ENCODE measurements around the gene TRIM33.

TRIM33 gene

GRCh38 chr1:114521396-114522263 lies 10.6 kb upstream of the TRIM33 start:
- CTCF ChIA-PET = no interaction called here
- POLR2A ChIA-PET (ENCODE audit: low non-redundant PET) = no interaction called here
- no peak overlapping the region for H3K27ac ChIP-seq
- no peak for TF ChIP-seq CTCF (conservative IDR thresholded peaks at IDR 0.05; ENCODE audit: low read depth)
- no peak for DNase-seq (ENCODE audit: low spot score)

- ChIA-PET CTCF (no interaction called here), POLR2A (ENCODE audit: low non-redundant PET) (interaction anchor here (0.7 kb wide), 1 partner anchor 55 kb away, joined by 5 read pairs; no protein-coding TSS in a partner anchor)
- no peak overlapping the region for H3K27ac ChIP-seq
- TF ChIP-seq CTCF (conservative IDR thresholded peaks at IDR 0.05; ENCODE audit: low read depth) = no peak
- peak; percentile 30 for DNase-seq (ENCODE audit: low spot score)
Measured at GRCh38 chr1:114517348-114517747, 6.3 kb upstream of the TRIM33 start.

GRCh38 chr1:114512595-114513280 lies 1.7 kb upstream of the TRIM33 start:
- ChIA-PET POLR2A (ENCODE audit: low non-redundant PET) (interaction anchor here (0.7 kb wide), 1 partner anchor 608 kb away, joined by 4 read pairs; the partner anchor contains the start of gene AP4B1), CTCF (interaction anchor here (0.6 kb wide), 1 partner anchor 60 kb away, joined by 3 read pairs; no protein-coding TSS in a partner anchor)
- peak overlapping the region; percentile 92 for H3K27ac ChIP-seq
- no peak for TF ChIP-seq CTCF (conservative IDR thresholded peaks at IDR 0.05; ENCODE audit: low read depth)
- no peak for DNase-seq (ENCODE audit: low spot score)

- TF ChIP-seq CTCF (conservative IDR thresholded peaks at IDR 0.05; ENCODE audit: low read depth) = no peak
Measured at GRCh38 chr1:114510274-114511031, 550 bp downstream of the TRIM33 start.

GRCh38 chr1:114509596-114510273 lies 1.3 kb downstream of the TRIM33 start:
- ChIA-PET POLR2A (ENCODE audit: low non-redundant PET) (no interaction called here), CTCF (interaction anchor here (0.6 kb wide), 1 partner anchor 1284 kb away, joined by 3 read pairs; no protein-coding TSS in a partner anchor)
- H3K27ac ChIP-seq = peak overlapping the region; percentile 92
- no peak for TF ChIP-seq CTCF (conservative IDR thresholded peaks at IDR 0.05; ENCODE audit: low read depth)
- DNase-seq (ENCODE audit: low spot score) = no peak

More at GRCh38 chr1:114510274-114511031, 550 bp downstream of the TRIM33 start:
- peak overlapping the region; percentile 92 for H3K27ac ChIP-seq
- ChIA-PET CTCF (interaction anchor here (0.5 to 1.1 kb wide), 3 partner anchors 38 to 1285 kb away, joined by 3 to 5 read pairs (median 3); no protein-coding TSS in a partner anchor), POLR2A (ENCODE audit: low non-redundant PET) (interaction anchor here (0.6 kb wide), 1 partner anchor 87 kb away, joined by 3 read pairs; no protein-coding TSS in a partner anchor)
- peak; percentile 51 for DNase-seq (ENCODE audit: low spot score)
